HCT116 (cell line): ENCODE data around the gene TMEM266. TPM values are rescaled to one million over a fixed set of nuclear protein-coding genes. Genes with fewer than 3 reads are reported as not detected.

Experiments used
- ATAC-seq: fragments of 200-7000 bp; cut with Tn5 transposase; 2 replicates; pipeline ENCODE4 v1.9.1; 2020; ENCODE audit warnings: mild to moderate bottlenecking, moderate library complexity
- BruUV-seq: library from RNA; stranded (reverse); fragments of 400-500 nt; replicated peaks from 2 replicates; lab custom pipeline; 2021; lab: Mats Ljungman, UMichigan
- CTCF ChIA-PET: fragments of 300-600 bp; sonication (Branson Sonifier 250); formaldehyde crosslinking; loops from one replicate; lab custom pipeline; 2021; ENCODE audit warnings: antibody characterized with exemption; lab: Charles Lee
- POLR2A ChIA-PET: fragments of 300-600, 350-600 bp; sonication (Branson Sonifier 250); formaldehyde crosslinking; loops from one replicate; lab custom pipeline; 2021; ENCODE audit warnings: antibody characterized with exemption; lab: Charles Lee
- RAD21 ChIA-PET, 2 experiments: fragments of 300-600 bp; sonication (Branson Sonifier 250); formaldehyde crosslinking; loops; one replicate each; lab custom pipeline; 2023; ENCODE audit warnings: low total read pairs in 2 of 2; ENCODE audit not compliant: uncharacterized antibody in 2 of 2, unreplicated experiment in 2 of 2, low non-redundant PET in 1 of 2; lab: Charles Lee
- DNase-seq: peaks from one replicate; pipeline ENCODE4 v3.0.0-alpha.2; 2010; ENCODE audit warnings: low read depth, low spot score
- H2AFZ ChIP-seq: fragments of 200-600 bp; shearing (Covaris generic), sonication (generic); 2 replicates; pipeline ENCODE4 v1.6.1; 2017; ENCODE audit warnings: low read depth, mixed run types, mixed read lengths, antibody characterized with exemption, low read length; ENCODE audit not compliant: poor library complexity, severe bottlenecking
- H3K27ac ChIP-seq: 2 replicates; pipeline ENCODE4 v1.5.1; 2012; ENCODE audit warnings: low read depth, low read length
- H3K27me3 ChIP-seq: fragments of 200-600 bp; sonication (generic); 2 replicates; pipeline ENCODE4 v1.6.1; 2016; ENCODE audit warnings: mixed run types, low read length, mixed read lengths; ENCODE audit not compliant: insufficient read depth
- H3K36me3 ChIP-seq, 2 experiments: fragments of 200-500 bp in 1 of 2; fragments of 200-600 bp in 1 of 2; sonication (Bioruptor generic) in 1 of 2; sonication (generic) in 1 of 2; 2 replicates each; pipeline versions ENCODE4 v1.5.1 to v1.6.1; 2014 to 2016; ENCODE audit warnings: low read length in 2 of 2, inconsistent platforms in 1 of 2, mixed read lengths in 1 of 2, mixed run types in 1 of 2; ENCODE audit not compliant: insufficient read depth in 2 of 2, control insufficient read depth in 1 of 2
- H3K4me1 ChIP-seq, 2 experiments: fragments of 200-600 bp in 1 of 2; sonication (generic) in 1 of 2; 2 replicates each; pipeline versions ENCODE4 v1.5.1 to v1.6.1; 2012 to 2017; ENCODE audit warnings: low read length in 2 of 2, inconsistent platforms in 1 of 2, mild to moderate bottlenecking in 1 of 2, mixed read lengths in 1 of 2, mixed run types in 1 of 2, moderate library complexity in 1 of 2; ENCODE audit not compliant: insufficient read depth in 2 of 2, control insufficient read depth in 1 of 2
- H3K4me2 ChIP-seq: fragments of 200-600 bp; sonication (generic); 2 replicates; pipeline ENCODE4 v1.6.1; 2017; ENCODE audit warnings: mixed run types, low read length, mixed read lengths
- H3K4me3 ChIP-seq, 2 experiments: fragments of 200-600 bp in 1 of 2; sonication (generic) in 1 of 2; replicated peaks in 1 of 2; 2 replicates each; pipeline ENCODE4 v1.5.1; 2011 to 2016; ENCODE audit warnings: low read length in 2 of 2, control low read depth in 1 of 2, low read depth in 1 of 2, mild to moderate bottlenecking in 1 of 2, mixed read lengths in 1 of 2, mixed run types in 1 of 2
- H3K79me2 ChIP-seq: fragments of 200-600 bp; sonication (generic); 2 replicates; pipeline ENCODE4 v1.6.1; 2017; ENCODE audit warnings: mild to moderate bottlenecking, mixed run types, low read length, moderate library complexity, mixed read lengths; ENCODE audit not compliant: insufficient read depth
- H3K9ac ChIP-seq: fragments of 200-600 bp; sonication (generic); 2 replicates; pipeline ENCODE4 v1.6.1; 2016; ENCODE audit warnings: low read length, mixed read lengths
- H3K9me2 ChIP-seq: fragments of 200-600 bp; sonication (generic), shearing (Covaris generic); 2 replicates; pipeline ENCODE4 v1.6.1; 2017; ENCODE audit warnings: mixed run types, mild to moderate bottlenecking, moderate library complexity; ENCODE audit not compliant: insufficient read depth
- H3K9me3 ChIP-seq, 2 experiments: fragments of 200-500 bp in 1 of 2; fragments of 200-600 bp in 1 of 2; sonication (Bioruptor generic) in 1 of 2; sonication (generic) in 1 of 2; 2 replicates each; pipeline ENCODE4 v1.6.1; 2014 to 2017; ENCODE audit warnings: low read length in 2 of 2, mixed read lengths in 2 of 2, inconsistent platforms in 1 of 2, low read depth in 1 of 2, mild to moderate bottlenecking in 1 of 2, mixed run types in 1 of 2, moderate library complexity in 1 of 2; ENCODE audit not compliant: control insufficient read depth in 1 of 2, insufficient read depth in 1 of 2
- H4K20me1 ChIP-seq: fragments of 200-600 bp; sonication (generic), shearing (Covaris generic); 2 replicates; pipeline ENCODE4 v1.6.1; 2017; ENCODE audit warnings: mixed run types, mild to moderate bottlenecking, moderate library complexity; ENCODE audit not compliant: insufficient read depth
- CBX3 ChIP-seq: IDR thresholded peaks from 2 replicates; pipeline ENCODE4 v1.6.1; 2012; ENCODE audit warnings: low read depth
- EGR1 ChIP-seq: IDR thresholded peaks from 2 replicates; pipeline ENCODE4 v1.6.1; 2012; ENCODE audit warnings: low read depth
- ELF1 ChIP-seq: IDR thresholded peaks from 2 replicates; pipeline ENCODE4 v1.6.1; 2012; ENCODE audit warnings: low read depth, borderline replicate concordance
- EZH2 ChIP-seq: fragments of 200-600 bp; sonication (generic); IDR thresholded peaks from 2 replicates; pipeline ENCODE4 v1.6.1; 2017; ENCODE audit warnings: antibody characterized with exemption, mixed run types
- EZH2phosphoT487 ChIP-seq: fragments of 200-600 bp; IDR thresholded peaks from 2 replicates; pipeline ENCODE4 v1.6.1; 2018; ENCODE audit warnings: antibody characterized with exemption, borderline replicate concordance
- POLR2A ChIP-seq: IDR thresholded peaks from 2 replicates; pipeline ENCODE4 v1.7.0; 2011; ENCODE audit warnings: borderline replicate concordance; ENCODE audit not compliant: insufficient read depth, insufficient read length; ENCODE audit errors: extremely low read depth
- SP1 ChIP-seq: IDR thresholded peaks from 2 replicates; pipeline ENCODE4 v1.6.1; 2012; ENCODE audit warnings: low read depth
- SRF ChIP-seq: IDR thresholded peaks from 2 replicates; pipeline ENCODE4 v1.6.1; 2012; ENCODE audit warnings: low read depth
- ZFX ChIP-seq: fragments of 450-650 bp; IDR thresholded peaks from 2 replicates; pipeline ENCODE4 v1.6.1; 2017
- intact Hi-C: fragments of 100-400 bp; cut with micrococcal nuclease; formaldehyde crosslinking; loops from 2 replicates; pipeline ENCODE4 v1.10.0; 2022
- total RNA-seq: library from RNA; stranded (reverse); gene quantifications from one replicate; pipeline ENCODE4 v1.2.1, GENCODE V29; 2021; ENCODE audit not compliant: unreplicated experiment
- TF ChIP-seq, protein P1 (sequence below): IDR thresholded peaks from 2 replicates; pipeline ENCODE4 v1.6.1; 2011; ENCODE audit warnings: mild to moderate bottlenecking, low read length, moderate library complexity; ENCODE audit not compliant: insufficient replicate concordance; ENCODE audit errors: extremely low read depth
- TF ChIP-seq, protein P2 (sequence below), 3 experiments: fragments of 200-600 bp in 1 of 3; sonication (generic) in 1 of 3; IDR thresholded peaks in 2 of 3; conservative IDR thresholded peaks in 1 of 3; 2 replicates each; pipeline ENCODE4 v1.5.1; 2012 to 2017; ENCODE audit warnings: low read depth in 2 of 3, low read length in 2 of 3, antibody characterized with exemption in 1 of 3, borderline replicate concordance in 1 of 3, control low read depth in 1 of 3, mild to moderate bottlenecking in 1 of 3, mixed read lengths in 1 of 3, mixed run types in 1 of 3, moderate library complexity in 1 of 3; ENCODE audit not compliant: insufficient read depth in 1 of 3
- TF ChIP-seq, protein P3 (sequence below): IDR thresholded peaks from 2 replicates; pipeline ENCODE4 v1.6.1; 2012

TMEM266 gene
- total RNA-seq, 1 experiment from 2014 or later: 0.91 TPM

DNA sequence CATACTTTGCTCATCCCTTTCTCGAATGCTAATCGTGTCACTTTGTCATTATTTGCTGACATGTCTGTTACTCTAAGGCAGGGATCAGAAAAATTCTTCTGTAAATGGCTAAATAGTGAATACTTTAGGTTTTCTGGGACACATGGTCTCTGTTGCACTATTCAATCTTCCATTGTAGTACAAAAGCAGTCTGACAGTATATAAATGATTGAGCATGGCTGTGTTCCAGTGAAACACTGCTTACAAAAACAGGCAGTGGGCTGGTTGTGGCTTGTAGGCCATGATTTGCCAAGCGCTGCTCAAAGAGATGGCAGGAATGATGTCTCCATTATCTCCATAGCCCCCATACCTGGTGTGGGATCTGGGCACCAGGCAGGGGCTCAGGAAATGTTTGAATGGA is 45.6 kb downstream of the TMEM266 start:
- H2AFZ ChIP-seq: no peak overlapping the region
- no TSS peak for BruUV-seq
- ATAC-seq: no peak
- no peaks in the 10 kb centered on the region for H3K36me3 ChIP-seq
- no peaks in the 10 kb centered on the region for H3K79me2 ChIP-seq
- no peak overlapping the region for H3K9ac ChIP-seq
- DNase-seq: no peak
- intact Hi-C loops: no loop called here
- H3K9me2 ChIP-seq: no peaks in the 10 kb centered on the region
- H4K20me1 ChIP-seq: no peaks in the 10 kb centered on the region
- ChIA-PET CTCF (no interaction called here), RAD21 (no interaction called here), POLR2A (no interaction called here)
- H3K4me3 ChIP-seq: no peak overlapping the region
- no peaks in the 10 kb centered on the region for H3K9me3 ChIP-seq
- peaks cover 2 to 13% of the 10 kb centered on the region in 2 experiments; a peak in 3 of 4 replicates for H3K4me1 ChIP-seq
- H3K27me3 ChIP-seq: peaks cover 4% of the 10 kb centered on the region; the same call in 1 of the 2 replicates
- H3K4me2 ChIP-seq: no peak overlapping the region
- H3K27ac ChIP-seq: no peak overlapping the region
- TF ChIP-seq EZH2phosphoT487 (no peak), POLR2A (no peak), CBX3 (no peak), EZH2 (no peak), SRF (no peak), ELF1 (no peak), SP1 (no peak), EGR1 (no peak), ZFX (no peak)
- TF ChIP-seq, protein P1, sequence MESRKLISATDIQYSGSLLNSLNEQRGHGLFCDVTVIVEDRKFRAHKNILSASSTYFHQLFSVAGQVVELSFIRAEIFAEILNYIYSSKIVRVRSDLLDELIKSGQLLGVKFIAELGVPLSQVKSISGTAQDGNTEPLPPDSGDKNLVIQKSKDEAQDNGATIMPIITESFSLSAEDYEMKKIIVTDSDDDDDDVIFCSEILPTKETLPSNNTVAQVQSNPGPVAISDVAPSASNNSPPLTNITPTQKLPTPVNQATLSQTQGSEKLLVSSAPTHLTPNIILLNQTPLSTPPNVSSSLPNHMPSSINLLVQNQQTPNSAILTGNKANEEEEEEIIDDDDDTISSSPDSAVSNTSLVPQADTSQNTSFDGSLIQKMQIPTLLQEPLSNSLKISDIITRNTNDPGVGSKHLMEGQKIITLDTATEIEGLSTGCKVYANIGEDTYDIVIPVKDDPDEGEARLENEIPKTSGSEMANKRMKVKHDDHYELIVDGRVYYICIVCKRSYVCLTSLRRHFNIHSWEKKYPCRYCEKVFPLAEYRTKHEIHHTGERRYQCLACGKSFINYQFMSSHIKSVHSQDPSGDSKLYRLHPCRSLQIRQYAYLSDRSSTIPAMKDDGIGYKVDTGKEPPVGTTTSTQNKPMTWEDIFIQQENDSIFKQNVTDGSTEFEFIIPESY: no peak
- TF ChIP-seq, protein P2, sequence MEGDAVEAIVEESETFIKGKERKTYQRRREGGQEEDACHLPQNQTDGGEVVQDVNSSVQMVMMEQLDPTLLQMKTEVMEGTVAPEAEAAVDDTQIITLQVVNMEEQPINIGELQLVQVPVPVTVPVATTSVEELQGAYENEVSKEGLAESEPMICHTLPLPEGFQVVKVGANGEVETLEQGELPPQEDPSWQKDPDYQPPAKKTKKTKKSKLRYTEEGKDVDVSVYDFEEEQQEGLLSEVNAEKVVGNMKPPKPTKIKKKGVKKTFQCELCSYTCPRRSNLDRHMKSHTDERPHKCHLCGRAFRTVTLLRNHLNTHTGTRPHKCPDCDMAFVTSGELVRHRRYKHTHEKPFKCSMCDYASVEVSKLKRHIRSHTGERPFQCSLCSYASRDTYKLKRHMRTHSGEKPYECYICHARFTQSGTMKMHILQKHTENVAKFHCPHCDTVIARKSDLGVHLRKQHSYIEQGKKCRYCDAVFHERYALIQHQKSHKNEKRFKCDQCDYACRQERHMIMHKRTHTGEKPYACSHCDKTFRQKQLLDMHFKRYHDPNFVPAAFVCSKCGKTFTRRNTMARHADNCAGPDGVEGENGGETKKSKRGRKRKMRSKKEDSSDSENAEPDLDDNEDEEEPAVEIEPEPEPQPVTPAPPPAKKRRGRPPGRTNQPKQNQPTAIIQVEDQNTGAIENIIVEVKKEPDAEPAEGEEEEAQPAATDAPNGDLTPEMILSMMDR (IDR thresholded peaks at IDR 0.05 in 2 of 3, conservative IDR thresholded peaks at IDR 0.05 in 1 of 3; ENCODE audit: borderline replicate concordance in 1 of 3, insufficient read depth in 1 of 3, low read depth in 2 of 3, low read length in 2 of 3): no peak
- TF ChIP-seq, protein P3, sequence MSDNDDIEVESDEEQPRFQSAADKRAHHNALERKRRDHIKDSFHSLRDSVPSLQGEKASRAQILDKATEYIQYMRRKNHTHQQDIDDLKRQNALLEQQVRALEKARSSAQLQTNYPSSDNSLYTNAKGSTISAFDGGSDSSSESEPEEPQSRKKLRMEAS: no peak
